ENCODE results near the gene ZNF442.
A peak's percentile ranks its signal among the peaks of the same experiment; 100 is the strongest.
"Not testable (repeated sequence)": the region's sequence is repeated elsewhere in the genome, so short reads cannot be mapped to it uniquely, and the experiment has no call there.

Gene ZNF442

GRCh38 chr19:12365236-12366162 lies at the start of gene ZNF442:
Gene ZNF442 (minus strand): TSS chr19:12365683. CDS start chr19:12363631, 2,052 bp downstream.
- DNase-seq, result peak; percentile 87

- no peak for DNase-seq
Observed at GRCh38 chr19:12411893-12412292, 46.4 kb upstream of the ZNF442 start.

DNA sequence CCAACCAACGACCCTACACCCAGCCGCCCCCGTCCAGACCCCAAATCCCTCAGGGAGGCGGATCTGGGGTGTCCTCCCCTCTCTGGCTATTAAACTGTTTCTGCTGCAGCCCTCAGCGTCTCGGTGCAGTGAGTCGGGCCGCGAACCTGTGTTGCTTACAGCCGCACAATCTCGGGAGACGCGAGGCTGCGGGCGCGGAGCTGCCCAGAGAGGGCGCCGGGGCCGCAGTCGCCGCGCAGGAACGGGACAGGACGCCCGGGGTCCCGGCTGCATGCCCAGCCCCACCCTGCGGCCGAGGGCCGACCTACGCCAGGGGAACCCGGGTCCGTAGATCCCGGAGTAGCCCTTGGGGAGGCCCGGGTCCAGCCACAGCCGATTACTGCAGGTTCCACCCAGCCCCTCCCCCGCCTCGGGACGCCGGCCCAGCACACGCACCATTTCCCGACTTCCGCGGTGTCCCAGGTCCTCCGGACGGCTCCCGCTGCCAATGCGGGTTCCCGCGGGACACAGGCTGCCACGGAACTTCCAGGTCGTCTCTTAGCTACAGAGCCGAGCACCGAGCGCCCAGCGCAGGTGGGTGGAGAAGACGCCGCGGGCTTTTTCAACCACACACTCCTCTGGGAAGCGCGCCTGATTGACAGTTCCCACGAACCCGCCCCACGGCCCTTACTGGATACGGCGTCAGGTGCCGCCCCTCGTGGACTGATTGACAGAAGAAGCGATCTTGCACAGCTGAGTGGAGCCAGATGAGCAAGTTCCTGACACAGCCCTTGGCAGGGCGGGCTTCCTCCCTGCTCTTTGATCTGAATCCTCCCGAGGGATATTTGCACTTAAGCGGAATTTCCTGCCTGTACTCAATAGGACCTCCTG lies 35.4 kb upstream of the ZNF442 start, which contains the start of gene ZNF799:
ZNF799 (minus strand) TSS at position 639 of the 870 bp plus-strand sequence; CDS start at position 438, 201 bp downstream.
- peak; percentile 96 for DNase-seq

GRCh38 chr19:12399901-12400632 lies 34.6 kb upstream of the ZNF442 start:
- peak; percentile 1 for DNase-seq

GRCh38 chr19:12391148-12391547 lies 25.7 kb upstream of the ZNF442 start:
- DNase-seq, result not testable (repeated sequence)

- not testable (repeated sequence) for DNase-seq
Observed at GRCh38 chr19:12386365-12386764, 20.9 kb upstream of the ZNF442 start.

DNA sequence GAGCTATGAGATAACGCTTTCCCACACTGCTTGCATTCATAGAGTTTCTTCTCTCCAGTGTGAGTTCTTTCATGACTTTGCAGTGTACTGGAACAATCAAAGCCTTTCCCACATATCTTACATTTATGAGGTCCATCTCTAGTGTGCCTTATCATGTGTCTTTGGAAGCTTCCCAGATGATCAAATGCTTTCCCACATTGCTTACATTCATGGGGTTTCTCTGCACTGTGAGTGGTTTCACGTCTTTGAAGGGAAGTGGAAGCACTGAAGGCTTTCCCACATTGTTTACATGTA lies 14.9 kb upstream of the ZNF442 start:
- no peak for DNase-seq

DNA sequence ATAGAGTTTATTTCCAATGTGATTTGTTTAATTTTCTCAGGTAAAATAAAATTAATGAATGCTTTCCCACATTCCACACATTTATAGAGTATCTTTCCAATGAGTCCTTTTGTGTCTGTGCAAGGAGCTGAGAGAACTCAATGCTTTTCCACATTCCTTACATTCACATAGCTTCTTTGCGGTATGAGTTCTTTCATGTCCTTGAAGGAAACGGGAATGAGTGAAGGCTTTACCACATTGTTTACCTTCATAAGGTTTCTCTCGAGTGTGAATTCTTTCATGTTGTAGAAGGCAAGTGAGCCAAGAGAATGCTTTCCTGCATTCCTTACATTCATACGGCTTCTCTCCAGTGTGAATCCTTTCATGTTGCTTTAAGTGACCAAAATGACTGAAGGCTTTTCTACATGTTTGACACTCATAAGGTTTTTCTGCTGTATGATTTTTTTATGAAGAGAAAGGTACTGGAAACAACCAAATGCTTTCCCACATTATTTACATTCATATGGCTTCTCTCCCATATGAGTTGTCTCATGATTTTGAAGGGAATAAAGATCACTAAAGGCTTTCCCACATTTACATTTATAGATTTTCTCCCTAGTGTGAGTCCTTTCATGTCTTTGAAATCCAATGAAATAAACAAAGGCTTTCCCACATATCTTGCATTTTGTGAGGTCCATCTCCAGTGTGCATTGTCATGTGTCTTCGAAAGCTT lies 14.4 kb upstream of the ZNF442 start:
- DNase-seq, result no peak

DNA sequence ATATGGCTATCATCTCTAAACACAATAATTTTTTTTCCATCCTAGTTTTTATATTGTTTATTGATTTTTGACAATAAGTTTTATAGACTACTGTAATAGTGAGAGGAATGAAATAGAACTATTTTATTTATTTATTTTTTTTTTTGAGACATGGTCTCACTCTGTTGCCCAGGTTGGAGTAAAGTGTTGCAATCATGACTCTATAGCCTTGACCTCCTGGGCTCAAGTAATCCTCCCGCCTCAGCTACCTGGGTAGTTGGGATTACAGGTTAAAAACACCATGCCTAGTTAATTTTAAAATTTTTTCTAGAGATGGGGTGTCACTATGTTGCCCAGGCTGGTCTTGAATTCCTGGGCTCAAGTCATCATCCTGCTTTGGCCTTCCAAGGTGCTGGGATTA lies 8.5 kb upstream of the ZNF442 start:
- DNase-seq, result no peak

GRCh38 chr19:12364391-12365235 lies 870 bp downstream of the ZNF442 start:
- DNase-seq, result no peak

GRCh38 chr19:12362236-12362635 lies 3.2 kb downstream of the ZNF442 start:
- DNase-seq, result not testable (repeated sequence)

GRCh38 chr19:12353375-12353774 lies 12.1 kb downstream of the ZNF442 start:
- no peak for DNase-seq

- no peak for DNase-seq
Observed at GRCh38 chr19:12350890-12351197, 14.6 kb downstream of the ZNF442 start.

GRCh38 chr19:12350185-12350889 lies 15.1 kb downstream of the ZNF442 start:
- no peak for DNase-seq

DNA sequence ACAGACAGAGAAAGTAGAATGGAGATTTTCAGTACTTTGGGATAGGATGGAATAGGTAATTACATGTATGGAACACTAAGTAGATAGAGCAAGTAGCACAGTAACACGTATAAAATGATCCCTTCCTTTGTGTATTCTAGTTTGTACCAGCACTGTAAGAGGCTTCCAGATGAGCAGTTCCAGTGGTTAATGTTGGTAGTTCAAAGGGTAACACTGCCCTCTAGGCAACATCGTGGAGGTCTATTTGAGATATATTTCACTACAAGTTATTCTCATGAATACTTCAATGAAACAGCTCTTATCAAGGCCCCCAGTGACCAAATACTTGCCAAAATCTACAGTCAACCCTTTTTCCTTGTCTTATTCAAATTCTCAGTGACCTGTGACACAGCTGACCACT lies 18.6 kb downstream of the ZNF442 start:
- no peak for DNase-seq

GRCh38 chr19:12345197-12345596 lies 20.3 kb downstream of the ZNF442 start:
- DNase-seq, result no peak

DNA sequence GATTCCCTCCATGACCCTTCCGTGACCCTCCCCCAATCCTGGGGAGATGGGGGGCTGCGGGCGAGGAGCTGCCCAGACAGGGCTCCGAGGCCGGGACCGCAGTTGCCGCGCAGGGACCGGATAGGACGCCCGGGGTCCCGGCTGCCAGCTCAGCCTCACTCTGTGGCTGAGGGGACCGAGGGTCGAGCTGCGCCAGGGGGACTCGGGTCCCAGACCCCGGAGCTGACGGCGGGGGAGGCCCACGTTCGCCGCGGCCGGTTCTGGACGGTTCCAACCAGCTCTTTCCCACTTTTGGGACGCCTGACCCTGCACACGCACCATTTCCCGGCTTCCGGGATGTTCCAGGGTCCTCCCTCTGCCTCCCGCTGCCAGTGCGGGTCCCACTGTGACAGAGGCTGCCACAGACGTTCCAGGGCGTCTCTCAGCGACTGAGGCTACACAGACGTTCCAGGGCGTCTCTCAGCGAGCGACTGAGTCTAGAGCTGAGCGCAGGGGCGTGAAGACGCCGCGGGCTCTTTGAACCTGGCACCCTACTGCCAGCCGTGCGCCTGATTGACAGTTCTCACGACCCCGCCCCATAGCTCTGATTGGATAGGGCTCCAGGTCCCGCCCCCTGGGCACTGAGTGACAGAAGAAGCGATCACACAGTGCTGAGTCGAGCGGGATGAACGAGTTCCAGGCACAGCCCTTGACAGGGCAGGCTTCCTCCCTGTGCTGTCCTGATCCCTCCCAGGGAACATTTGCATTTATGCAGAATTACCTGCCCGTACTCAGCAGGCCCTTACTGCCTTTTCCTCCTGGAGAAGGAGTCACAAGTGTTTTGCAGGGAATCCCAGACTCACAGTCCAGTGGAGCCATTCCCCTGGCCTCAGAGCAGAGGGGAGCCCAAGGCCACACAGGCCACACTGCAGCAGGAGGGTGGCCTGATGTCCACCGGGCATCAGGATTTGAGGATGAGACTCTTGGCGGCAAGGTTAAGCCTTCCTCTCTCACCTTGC lies 32.0 kb downstream of the ZNF442 start, which contains the start of gene ZNF563:
ZNF563 (minus strand) TSS at position 472 of the 998 bp plus-strand sequence; CDS start at position 321, 151 bp downstream.
- DNase-seq, result peak; percentile 71

GRCh38 chr19:12331211-12331941 lies 34.1 kb downstream of the ZNF442 start:
- no peak for DNase-seq

DNA sequence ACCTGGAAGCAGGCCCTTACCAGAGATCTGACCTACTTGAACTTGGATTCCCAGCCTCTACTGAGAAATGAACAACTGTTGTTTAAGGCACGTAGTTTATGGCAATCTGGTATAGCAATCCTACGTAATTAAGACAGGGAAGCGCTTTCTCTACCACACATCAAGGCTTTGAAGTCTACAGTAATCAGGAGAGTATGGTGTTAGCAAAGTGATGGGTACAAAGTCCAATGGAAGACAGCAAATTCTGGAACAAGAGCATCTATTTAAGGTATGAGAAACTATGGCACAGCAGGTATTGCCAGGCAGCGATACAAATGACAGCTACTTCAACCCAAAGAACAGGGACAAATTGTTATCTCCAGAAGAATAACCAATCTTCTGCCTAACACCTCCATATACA lies 35.1 kb downstream of the ZNF442 start:
- no peak for DNase-seq
